CD4-positive, alpha-beta T cell (primary cell): ENCODE data around the gene MATN1. TPM values are rescaled to one million over a fixed set of nuclear protein-coding genes. Genes with fewer than 3 reads are reported as not detected.

ENCODE experiments used
- ATAC-seq: fragments of 200-7000 bp; cut with Tn5 transposase; one replicate; pipeline ENCODE4 v1.10.0; 2022; ENCODE audit warnings: mild to moderate bottlenecking; ENCODE audit not compliant: poor library complexity
- CTCF ChIA-PET: fragments of 350-600 bp; sonication (Branson Sonifier 250); formaldehyde crosslinking; loops from one replicate; lab custom pipeline; 2021; ENCODE audit warnings: antibody characterized with exemption, inconsistent platforms; lab: Charles Lee
- POLR2A ChIA-PET: fragments of 350-600 bp; sonication (Branson Sonifier 250); formaldehyde crosslinking; loops from one replicate; lab custom pipeline; 2021; ENCODE audit warnings: antibody characterized with exemption, inconsistent platforms; lab: Charles Lee
- DNase-seq, 14 experiments: peaks; one replicate each; pipeline ENCODE4 v3.0.0-alpha.2; 2013 to 2020; ENCODE audit warnings: mixed read lengths in 2 of 14
- H3K27ac ChIP-seq, 2 donors: one replicate each; pipeline versions ENCODE4 v1.5.1 to v1.7.0; 2013; ENCODE audit warnings: low read length in 2 of 2, low read depth in 1 of 2, mild to moderate bottlenecking in 1 of 2
- H3K27me3 ChIP-seq, 2 experiments: 1 replicate in 1 of 2; 2 replicates in 1 of 2; pipeline versions ENCODE4 v1.6.1 to v1.7.0; 2013; ENCODE audit warnings: low read length in 2 of 2, control low read depth in 1 of 2, mild to moderate bottlenecking in 1 of 2, moderate library complexity in 1 of 2; ENCODE audit not compliant: insufficient read depth in 2 of 2, control insufficient read depth in 1 of 2
- H3K36me3 ChIP-seq: one replicate; pipeline ENCODE4 v1.6.1; 2013; ENCODE audit warnings: low read length, control low read depth; ENCODE audit not compliant: insufficient read depth
- H3K4me1 ChIP-seq: one replicate; pipeline ENCODE4 v1.6.1; 2013; ENCODE audit warnings: low read length, control low read depth; ENCODE audit not compliant: insufficient read depth
- H3K4me3 ChIP-seq: one replicate; pipeline ENCODE4 v1.5.1; 2013; ENCODE audit warnings: mild to moderate bottlenecking, low read length, moderate library complexity
- H3K9me3 ChIP-seq, 2 experiments: 1 replicate in 1 of 2; 2 replicates in 1 of 2; pipeline versions ENCODE4 v1.6.1 to v1.7.0; 2013; ENCODE audit warnings: low read length in 2 of 2, mild to moderate bottlenecking in 2 of 2, control low read depth in 1 of 2, moderate library complexity in 1 of 2; ENCODE audit not compliant: control insufficient read depth in 1 of 2, insufficient read depth in 1 of 2
- H3K27ac Mint-ChIP-seq: one replicate; pipeline ENCODE4 v1.8.0; 2020; ENCODE audit warnings: mixed read lengths
- H3K27me3 Mint-ChIP-seq: one replicate; pipeline ENCODE4 v1.8.0; 2021; ENCODE audit warnings: mixed read lengths
- H3K36me3 Mint-ChIP-seq: one replicate; pipeline ENCODE4 v1.8.0; 2021; ENCODE audit warnings: low read depth, mixed read lengths
- H3K4me1 Mint-ChIP-seq: one replicate; pipeline ENCODE4 v1.8.0; 2021; ENCODE audit warnings: low read depth, mixed read lengths
- H3K4me3 Mint-ChIP-seq: one replicate; pipeline ENCODE4 v1.8.0; 2020; ENCODE audit warnings: mild to moderate bottlenecking, mixed read lengths
- H3K9me3 Mint-ChIP-seq: one replicate; pipeline ENCODE4 v1.8.0; 2020; ENCODE audit warnings: mixed read lengths
- intact Hi-C, 2 experiments: fragments of 100-400 bp; cut with DNase I in 1 of 2; cut with micrococcal nuclease in 1 of 2; formaldehyde crosslinking; loops; one replicate each; pipeline versions ENCODE4 v1.15.1 to v1.9.0; 2023 to 2025; cut with DNase I, micrococcal nuclease
- total RNA-seq, 174 experiments: library from RNA in 2 of 174; stranded (reverse) in 2 of 174; gene quantifications; one replicate each; pipeline ENCODE4 v1.2.3 and lab custom pipeline; 2021 to 2026
- TF ChIP-seq, protein P1 (sequence below): fragments of 200-600 bp; IDR thresholded peaks from one replicate; pipeline ENCODE4 v1.8.0; 2022; ENCODE audit warnings: antibody characterized with exemption, mild to moderate bottlenecking

Gene MATN1
- total RNA-seq, 2 experiments from 2014 or later: 2.5 to 2.7 TPM

DNA sequence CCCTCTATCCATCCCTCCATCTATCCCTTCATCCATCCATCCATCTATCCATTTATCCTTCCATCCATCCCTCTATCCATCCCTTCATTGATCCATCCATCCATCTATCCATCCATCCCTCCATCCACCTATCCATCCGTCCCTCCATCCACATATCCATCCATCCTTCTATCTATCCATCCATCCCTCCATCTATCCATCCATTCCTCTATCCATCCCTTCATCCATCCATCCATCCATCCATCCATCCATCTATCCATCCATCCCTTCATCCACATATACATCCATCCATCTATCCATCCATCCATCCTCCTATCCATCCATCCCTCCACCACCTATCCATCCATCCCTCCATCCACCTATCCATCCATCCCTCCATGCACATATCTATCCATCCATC is 23.6 kb downstream of the MATN1 start:
- no peak overlapping the region for H3K27ac Mint-ChIP-seq
- Histone ChIP-seq H3K4me3 (no peak overlapping the region), H3K36me3 (no peaks in the 10 kb centered on the region), H3K27ac (no peak overlapping the region), H3K27me3 (peaks cover 0 to 2% of the 10 kb centered on the region in 2 experiments), H3K9me3 (no peaks in the 10 kb centered on the region), H3K4me1 (no peaks in the 10 kb centered on the region)
- ChIA-PET CTCF (no interaction called here), POLR2A (no interaction called here)
- intact Hi-C loops: loop anchor here in 1 of 2 experiments (10.0 kb wide), 1 partner anchor 315 kb away; no protein-coding TSS in a partner anchor
- no peaks in the 10 kb centered on the region for H3K36me3 Mint-ChIP-seq
- H3K4me1 Mint-ChIP-seq: no peaks in the 10 kb centered on the region
- no peaks in the 10 kb centered on the region for H3K9me3 Mint-ChIP-seq
- TF ChIP-seq, protein P1, sequence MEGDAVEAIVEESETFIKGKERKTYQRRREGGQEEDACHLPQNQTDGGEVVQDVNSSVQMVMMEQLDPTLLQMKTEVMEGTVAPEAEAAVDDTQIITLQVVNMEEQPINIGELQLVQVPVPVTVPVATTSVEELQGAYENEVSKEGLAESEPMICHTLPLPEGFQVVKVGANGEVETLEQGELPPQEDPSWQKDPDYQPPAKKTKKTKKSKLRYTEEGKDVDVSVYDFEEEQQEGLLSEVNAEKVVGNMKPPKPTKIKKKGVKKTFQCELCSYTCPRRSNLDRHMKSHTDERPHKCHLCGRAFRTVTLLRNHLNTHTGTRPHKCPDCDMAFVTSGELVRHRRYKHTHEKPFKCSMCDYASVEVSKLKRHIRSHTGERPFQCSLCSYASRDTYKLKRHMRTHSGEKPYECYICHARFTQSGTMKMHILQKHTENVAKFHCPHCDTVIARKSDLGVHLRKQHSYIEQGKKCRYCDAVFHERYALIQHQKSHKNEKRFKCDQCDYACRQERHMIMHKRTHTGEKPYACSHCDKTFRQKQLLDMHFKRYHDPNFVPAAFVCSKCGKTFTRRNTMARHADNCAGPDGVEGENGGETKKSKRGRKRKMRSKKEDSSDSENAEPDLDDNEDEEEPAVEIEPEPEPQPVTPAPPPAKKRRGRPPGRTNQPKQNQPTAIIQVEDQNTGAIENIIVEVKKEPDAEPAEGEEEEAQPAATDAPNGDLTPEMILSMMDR: no peak
- H3K27me3 Mint-ChIP-seq: no peaks in the 10 kb centered on the region
- ATAC-seq: no peak
- no peak for DNase-seq
- H3K4me3 Mint-ChIP-seq: no peak overlapping the region

- Histone ChIP-seq H3K4me1 (no peaks in the 10 kb centered on the region), H3K4me3 (no peak overlapping the region), H3K36me3 (no peaks in the 10 kb centered on the region), H3K9me3 (no peaks in the 10 kb centered on the region), H3K27me3 (no peaks in the 10 kb centered on the region), H3K27ac (no peak overlapping the region)
- TF ChIP-seq, protein P1: no peak
- POLR2A ChIA-PET: no interaction called here
- H3K36me3 Mint-ChIP-seq: no peaks in the 10 kb centered on the region
- no peaks in the 10 kb centered on the region for H3K27me3 Mint-ChIP-seq
- CTCF ChIA-PET: no interaction called here
- no peak overlapping the region for H3K4me3 Mint-ChIP-seq
- H3K9me3 Mint-ChIP-seq: no peaks in the 10 kb centered on the region
- intact Hi-C loops: no loop called here
- no peak overlapping the region for H3K27ac Mint-ChIP-seq
- DNase-seq (no peak), ATAC-seq (no peak)
- no peaks in the 10 kb centered on the region for H3K4me1 Mint-ChIP-seq
Measured at GRCh38 chr1:30698401-30698981, 24.9 kb downstream of the MATN1 start.

DNA sequence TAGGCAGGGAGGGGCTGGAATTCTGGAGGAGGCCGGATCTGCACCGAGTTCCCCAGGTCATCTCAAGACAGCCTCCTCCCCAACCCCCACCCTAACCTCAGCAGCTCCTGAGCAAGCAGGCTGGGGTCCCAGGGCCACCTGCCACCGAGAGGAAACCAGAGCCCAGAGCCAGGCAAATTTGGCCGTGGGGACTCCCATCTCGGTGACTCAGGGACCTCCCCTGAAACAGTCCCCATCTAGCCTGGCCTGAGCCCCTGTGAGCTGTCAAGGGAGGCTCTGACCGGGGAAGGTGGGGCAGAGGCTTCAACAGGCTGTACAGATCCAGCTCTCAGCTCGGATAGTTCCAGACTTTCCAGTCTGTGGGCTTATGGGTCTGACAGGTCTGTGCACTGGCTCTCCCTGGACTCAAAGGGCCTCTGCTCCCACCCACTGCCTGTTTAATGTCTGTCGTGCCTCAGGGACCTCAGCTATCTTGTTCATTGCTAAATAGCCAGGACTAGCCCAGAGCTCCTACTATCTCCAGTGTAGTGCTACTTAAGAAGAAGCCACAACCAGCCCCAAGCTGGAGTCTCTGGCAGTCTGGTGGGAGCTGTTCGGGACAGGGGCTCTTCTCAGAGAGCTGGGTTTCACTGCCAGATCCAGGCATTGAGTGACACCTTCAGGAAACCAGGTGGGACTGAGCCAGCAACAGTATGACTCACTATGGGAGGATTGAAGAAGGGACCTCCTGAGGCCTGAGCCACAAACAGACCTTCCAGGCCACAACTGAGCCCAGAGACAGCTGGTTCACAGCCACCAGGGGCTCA is 25.6 kb downstream of the MATN1 start:
- no peaks in the 10 kb centered on the region for H3K4me1 Mint-ChIP-seq
- no peak overlapping the region for H3K4me3 Mint-ChIP-seq
- no peaks in the 10 kb centered on the region for H3K27me3 Mint-ChIP-seq
- ChIA-PET CTCF (no interaction called here), POLR2A (no interaction called here)
- TF ChIP-seq, protein P1: no peak
- H3K27ac Mint-ChIP-seq: no peak overlapping the region
- no peaks in the 10 kb centered on the region for H3K36me3 Mint-ChIP-seq
- ATAC-seq: no peak
- no peak for DNase-seq
- H3K36me3 ChIP-seq: no peaks in the 10 kb centered on the region
- no peak overlapping the region for H3K27ac ChIP-seq
- no peaks in the 10 kb centered on the region for H3K4me1 ChIP-seq
- H3K9me3 ChIP-seq: no peaks in the 10 kb centered on the region
- intact Hi-C loops: no loop called here
- no peaks in the 10 kb centered on the region for H3K9me3 Mint-ChIP-seq
- no peaks in the 10 kb centered on the region for H3K27me3 ChIP-seq
- H3K4me3 ChIP-seq: no peak overlapping the region
